Neural cell (in vitro differentiated cells): ENCODE data around the gene IRF8. TPM values are rescaled to one million over a fixed set of nuclear protein-coding genes. Genes with fewer than 3 reads are reported as not detected.

Source experiments
- H2AFZ ChIP-seq: fragments of 200-600, 300-800 bp; sonication (generic), shearing (Covaris generic); 2 replicates; pipeline ENCODE4 v1.6.0; 2014; ENCODE audit warnings: low read depth, mild to moderate bottlenecking, antibody characterized with exemption, low read length, moderate library complexity
- H3F3A ChIP-seq: fragments of 200-600 bp; shearing (Covaris generic); 2 replicates; pipeline ENCODE4 v1.6.1; 2016; ENCODE audit warnings: mild to moderate bottlenecking, moderate library complexity, mixed read lengths, antibody characterized with exemption, low read length; ENCODE audit not compliant: insufficient read depth, poor library complexity, severe bottlenecking
- H3K27ac ChIP-seq: fragments of 200-600, 300-800 bp; sonication (generic), shearing (Covaris generic); 2 replicates; pipeline ENCODE4 v1.5.1; 2014; ENCODE audit warnings: mild to moderate bottlenecking, low read length, moderate library complexity
- H3K27me3 ChIP-seq: fragments of 300-800, 200-600 bp; sonication (generic), shearing (Covaris generic); 2 replicates; pipeline ENCODE4 v1.6.0; 2014; ENCODE audit warnings: mild to moderate bottlenecking, low read depth, low read length, moderate library complexity; ENCODE audit not compliant: insufficient read depth
- H3K36me3 ChIP-seq: fragments of 300-800, 200-600 bp; sonication (generic), shearing (Covaris generic); 2 replicates; pipeline ENCODE4 v1.5.1; 2014; ENCODE audit warnings: mild to moderate bottlenecking, antibody characterized with exemption, low read length, moderate library complexity; ENCODE audit not compliant: insufficient read depth
- H3K4me2 ChIP-seq: fragments of 300-800, 200-600 bp; sonication (generic), shearing (Covaris generic); 2 replicates; pipeline ENCODE4 v1.6.0; 2014; ENCODE audit warnings: mild to moderate bottlenecking, low read length
- H3K4me3 ChIP-seq: fragments of 300-800, 200-600 bp; sonication (generic), shearing (Covaris generic); 2 replicates; pipeline ENCODE4 v1.5.1; 2014; ENCODE audit warnings: mild to moderate bottlenecking, low read length, moderate library complexity
- H3K79me2 ChIP-seq: fragments of 200-600 bp; shearing (Covaris generic); replicated peaks from 2 replicates; pipeline ENCODE4 v1.6.0; 2014; ENCODE audit warnings: mild to moderate bottlenecking, low read length, moderate library complexity; ENCODE audit not compliant: insufficient read depth
- H3K9ac ChIP-seq: fragments of 300-800, 200-600 bp; sonication (generic), shearing (Covaris generic); 2 replicates; pipeline ENCODE4 v1.6.1; 2016; ENCODE audit warnings: mild to moderate bottlenecking, low read length, mixed read lengths
- H3K9me2 ChIP-seq: fragments of 200-600 bp; shearing (Covaris generic); 2 replicates; pipeline ENCODE4 v1.6.1; 2016; ENCODE audit warnings: mild to moderate bottlenecking, low read length, mixed read lengths; ENCODE audit not compliant: insufficient read depth
- H3K9me3 ChIP-seq: fragments of 200-600, 300-800 bp; sonication (generic), shearing (Covaris generic); 2 replicates; pipeline ENCODE4 v1.6.1; 2016; ENCODE audit warnings: mild to moderate bottlenecking, mixed run types, low read length, moderate library complexity, mixed read lengths
- H4K20me1 ChIP-seq: fragments of 200-600 bp; shearing (Covaris generic); 2 replicates; pipeline ENCODE4 v1.6.1; 2016; ENCODE audit warnings: mild to moderate bottlenecking, mixed run types; ENCODE audit not compliant: insufficient read depth
- EP300 ChIP-seq: fragments of 450-650 bp; conservative IDR thresholded peaks from 2 replicates; pipeline ENCODE4 v1.6.1; 2014; ENCODE audit warnings: antibody characterized with exemption, mild to moderate bottlenecking, moderate library complexity; ENCODE audit not compliant: poor library complexity, severe bottlenecking
- EZH2 ChIP-seq: fragments of 200-600, 300-800 bp; shearing (Covaris generic), sonication (generic); IDR thresholded peaks from 2 replicates; pipeline ENCODE4 v1.6.1; 2014; ENCODE audit warnings: antibody characterized with exemption, low read length, borderline replicate concordance, mild to moderate bottlenecking; ENCODE audit not compliant: insufficient read depth, poor library complexity, severe bottlenecking
- MXI1 ChIP-seq: fragments of 450-650 bp; conservative IDR thresholded peaks from 2 replicates; pipeline ENCODE4 v1.6.1; 2014; ENCODE audit warnings: antibody characterized with exemption, mild to moderate bottlenecking; ENCODE audit not compliant: poor library complexity, severe bottlenecking
- POLR2AphosphoS5 ChIP-seq: IDR thresholded peaks from 2 replicates; pipeline ENCODE4 v1.6.1; 2012
- RAD21 ChIP-seq: fragments of 450-650 bp; conservative IDR thresholded peaks from 2 replicates; pipeline ENCODE4 v1.6.1; 2014; ENCODE audit warnings: antibody characterized with exemption, mild to moderate bottlenecking, moderate library complexity
- SMC3 ChIP-seq: fragments of 450-650 bp; conservative IDR thresholded peaks from 2 replicates; pipeline ENCODE4 v1.6.1; 2014; ENCODE audit warnings: antibody characterized with exemption, mild to moderate bottlenecking, moderate library complexity; ENCODE audit not compliant: poor library complexity
- polyA plus RNA-seq: library from polyadenylated mRNA; depleted of rRNA; stranded (reverse); fragments of >200 nt; gene quantifications from 2 replicates; pipeline ENCODE4 v1.2.3, GENCODE V29; 2014
- TF ChIP-seq, protein P1 (sequence below): fragments of 450-650 bp; IDR thresholded peaks from 2 replicates; pipeline ENCODE4 v1.5.1; 2014; ENCODE audit warnings: antibody characterized with exemption, mild to moderate bottlenecking, moderate library complexity; ENCODE audit not compliant: poor library complexity, severe bottlenecking
- TF ChIP-seq, protein P2 (sequence below): IDR thresholded peaks from 2 replicates; pipeline ENCODE4 v1.6.1; 2012; ENCODE audit warnings: borderline replicate concordance

Gene IRF8
- polyA plus RNA-seq, 1 donor from 2014 or later, result not detected

DNA sequence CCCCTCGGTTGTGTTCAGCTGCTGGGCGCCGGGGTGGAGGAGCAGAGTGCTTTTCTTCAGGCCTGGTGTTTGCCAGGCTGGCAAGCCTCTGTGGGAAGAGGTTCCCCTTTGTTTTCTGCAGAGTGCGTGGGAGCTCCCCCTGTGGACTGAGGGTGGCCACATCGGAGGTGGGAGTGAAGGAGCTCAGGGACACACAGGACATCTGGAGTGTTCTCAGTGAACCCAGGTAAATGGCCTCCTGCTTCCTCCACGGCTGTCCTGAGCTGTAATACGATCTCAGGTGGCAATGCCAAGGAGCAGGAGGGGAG is 39.2 kb upstream of the IRF8 start:
- TF ChIP-seq, protein P1, sequence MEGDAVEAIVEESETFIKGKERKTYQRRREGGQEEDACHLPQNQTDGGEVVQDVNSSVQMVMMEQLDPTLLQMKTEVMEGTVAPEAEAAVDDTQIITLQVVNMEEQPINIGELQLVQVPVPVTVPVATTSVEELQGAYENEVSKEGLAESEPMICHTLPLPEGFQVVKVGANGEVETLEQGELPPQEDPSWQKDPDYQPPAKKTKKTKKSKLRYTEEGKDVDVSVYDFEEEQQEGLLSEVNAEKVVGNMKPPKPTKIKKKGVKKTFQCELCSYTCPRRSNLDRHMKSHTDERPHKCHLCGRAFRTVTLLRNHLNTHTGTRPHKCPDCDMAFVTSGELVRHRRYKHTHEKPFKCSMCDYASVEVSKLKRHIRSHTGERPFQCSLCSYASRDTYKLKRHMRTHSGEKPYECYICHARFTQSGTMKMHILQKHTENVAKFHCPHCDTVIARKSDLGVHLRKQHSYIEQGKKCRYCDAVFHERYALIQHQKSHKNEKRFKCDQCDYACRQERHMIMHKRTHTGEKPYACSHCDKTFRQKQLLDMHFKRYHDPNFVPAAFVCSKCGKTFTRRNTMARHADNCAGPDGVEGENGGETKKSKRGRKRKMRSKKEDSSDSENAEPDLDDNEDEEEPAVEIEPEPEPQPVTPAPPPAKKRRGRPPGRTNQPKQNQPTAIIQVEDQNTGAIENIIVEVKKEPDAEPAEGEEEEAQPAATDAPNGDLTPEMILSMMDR, result no peak
- TF ChIP-seq, protein P2, sequence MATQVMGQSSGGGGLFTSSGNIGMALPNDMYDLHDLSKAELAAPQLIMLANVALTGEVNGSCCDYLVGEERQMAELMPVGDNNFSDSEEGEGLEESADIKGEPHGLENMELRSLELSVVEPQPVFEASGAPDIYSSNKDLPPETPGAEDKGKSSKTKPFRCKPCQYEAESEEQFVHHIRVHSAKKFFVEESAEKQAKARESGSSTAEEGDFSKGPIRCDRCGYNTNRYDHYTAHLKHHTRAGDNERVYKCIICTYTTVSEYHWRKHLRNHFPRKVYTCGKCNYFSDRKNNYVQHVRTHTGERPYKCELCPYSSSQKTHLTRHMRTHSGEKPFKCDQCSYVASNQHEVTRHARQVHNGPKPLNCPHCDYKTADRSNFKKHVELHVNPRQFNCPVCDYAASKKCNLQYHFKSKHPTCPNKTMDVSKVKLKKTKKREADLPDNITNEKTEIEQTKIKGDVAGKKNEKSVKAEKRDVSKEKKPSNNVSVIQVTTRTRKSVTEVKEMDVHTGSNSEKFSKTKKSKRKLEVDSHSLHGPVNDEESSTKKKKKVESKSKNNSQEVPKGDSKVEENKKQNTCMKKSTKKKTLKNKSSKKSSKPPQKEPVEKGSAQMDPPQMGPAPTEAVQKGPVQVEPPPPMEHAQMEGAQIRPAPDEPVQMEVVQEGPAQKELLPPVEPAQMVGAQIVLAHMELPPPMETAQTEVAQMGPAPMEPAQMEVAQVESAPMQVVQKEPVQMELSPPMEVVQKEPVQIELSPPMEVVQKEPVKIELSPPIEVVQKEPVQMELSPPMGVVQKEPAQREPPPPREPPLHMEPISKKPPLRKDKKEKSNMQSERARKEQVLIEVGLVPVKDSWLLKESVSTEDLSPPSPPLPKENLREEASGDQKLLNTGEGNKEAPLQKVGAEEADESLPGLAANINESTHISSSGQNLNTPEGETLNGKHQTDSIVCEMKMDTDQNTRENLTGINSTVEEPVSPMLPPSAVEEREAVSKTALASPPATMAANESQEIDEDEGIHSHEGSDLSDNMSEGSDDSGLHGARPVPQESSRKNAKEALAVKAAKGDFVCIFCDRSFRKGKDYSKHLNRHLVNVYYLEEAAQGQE, result no peak
- no peak for TF ChIP-seq MXI1
- no peak for TF ChIP-seq EP300
- TF ChIP-seq POLR2AphosphoS5, result no peak
- no peak for TF ChIP-seq SMC3
- TF ChIP-seq RAD21, result no peak
- no peaks in the 10 kb centered on the region for H3K9me2 ChIP-seq
- H3F3A ChIP-seq, result no peaks in the 10 kb centered on the region
- no peak overlapping the region for H2AFZ ChIP-seq
- no peaks in the 10 kb centered on the region for H3K79me2 ChIP-seq
- no peaks in the 10 kb centered on the region for H3K9me3 ChIP-seq
- H4K20me1 ChIP-seq, result no peaks in the 10 kb centered on the region
- no peaks in the 10 kb centered on the region for H3K36me3 ChIP-seq
- no peaks in the 10 kb centered on the region for H3K27me3 ChIP-seq
- H3K9ac ChIP-seq, result no peak overlapping the region
- no peak overlapping the region for H3K4me2 ChIP-seq
- no peak overlapping the region for H3K4me3 ChIP-seq
- no peak overlapping the region for H3K27ac ChIP-seq

DNA sequence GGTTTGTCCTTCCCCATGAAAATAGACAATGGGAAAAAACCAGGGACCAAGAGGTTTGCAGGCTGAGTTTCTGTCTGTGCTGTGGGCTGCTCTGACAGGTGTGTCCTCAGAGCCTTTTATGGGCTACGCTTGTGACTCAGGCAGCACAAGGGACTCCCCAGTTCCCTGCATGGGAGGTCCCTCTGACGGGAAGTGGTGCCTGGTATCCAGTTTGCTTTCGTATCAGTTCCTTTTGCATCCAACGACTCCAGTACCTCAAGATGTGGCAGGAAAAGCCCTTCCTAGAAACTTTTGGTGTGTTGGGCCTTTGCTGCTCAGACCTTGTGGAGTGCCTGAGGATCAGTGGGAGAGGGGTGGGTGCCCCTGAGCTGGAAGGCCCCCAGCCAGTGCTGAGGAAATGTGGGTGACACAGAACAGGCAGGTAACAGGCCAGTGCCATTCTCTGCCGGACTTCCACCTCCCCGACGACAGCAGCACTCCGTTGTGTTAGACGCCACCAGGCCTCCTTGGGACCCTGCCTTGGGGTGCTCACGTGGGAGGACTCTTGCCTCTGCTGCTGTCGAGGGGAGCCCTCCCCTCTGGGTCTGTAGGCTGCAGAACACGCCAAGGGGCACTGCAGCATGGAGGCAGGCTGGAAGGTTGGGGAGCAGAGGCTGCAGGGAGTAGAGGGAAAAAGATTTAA is 38.4 kb upstream of the IRF8 start:
- H3K36me3 ChIP-seq, result no peaks in the 10 kb centered on the region
- H3K9me3 ChIP-seq, result no peaks in the 10 kb centered on the region
- no peak overlapping the region for H3K4me3 ChIP-seq
- no peaks in the 10 kb centered on the region for H3K27me3 ChIP-seq
- no peaks in the 10 kb centered on the region for H3F3A ChIP-seq
- no peaks in the 10 kb centered on the region for H4K20me1 ChIP-seq
- H3K27ac ChIP-seq, result no peak overlapping the region
- no peak overlapping the region for H2AFZ ChIP-seq
- no peak overlapping the region for H3K4me2 ChIP-seq
- H3K9ac ChIP-seq, result no peak overlapping the region
- TF ChIP-seq, protein P1, result no peak
- no peak for TF ChIP-seq EZH2
- TF ChIP-seq POLR2AphosphoS5, result no peak
- no peak for TF ChIP-seq SMC3
- TF ChIP-seq RAD21, result no peak
- no peaks in the 10 kb centered on the region for H3K79me2 ChIP-seq
- no peaks in the 10 kb centered on the region for H3K9me2 ChIP-seq
